GM21381 (cell line): ENCODE results near the gene HSPA1L.
"Not testable (repeated sequence)": the region's sequence is repeated elsewhere in the genome, so short reads cannot be mapped to it uniquely, and the experiment has no call there.

ENCODE experiments used
- ATAC-seq: cut with Tn5 transposase; IDR thresholded peaks from one replicate; pipeline ENCODE4 v1.9.1; 2021; ENCODE audit warnings: mild to moderate bottlenecking, moderate library complexity; ENCODE audit not compliant: unreplicated experiment

HSPA1L gene

DNA sequence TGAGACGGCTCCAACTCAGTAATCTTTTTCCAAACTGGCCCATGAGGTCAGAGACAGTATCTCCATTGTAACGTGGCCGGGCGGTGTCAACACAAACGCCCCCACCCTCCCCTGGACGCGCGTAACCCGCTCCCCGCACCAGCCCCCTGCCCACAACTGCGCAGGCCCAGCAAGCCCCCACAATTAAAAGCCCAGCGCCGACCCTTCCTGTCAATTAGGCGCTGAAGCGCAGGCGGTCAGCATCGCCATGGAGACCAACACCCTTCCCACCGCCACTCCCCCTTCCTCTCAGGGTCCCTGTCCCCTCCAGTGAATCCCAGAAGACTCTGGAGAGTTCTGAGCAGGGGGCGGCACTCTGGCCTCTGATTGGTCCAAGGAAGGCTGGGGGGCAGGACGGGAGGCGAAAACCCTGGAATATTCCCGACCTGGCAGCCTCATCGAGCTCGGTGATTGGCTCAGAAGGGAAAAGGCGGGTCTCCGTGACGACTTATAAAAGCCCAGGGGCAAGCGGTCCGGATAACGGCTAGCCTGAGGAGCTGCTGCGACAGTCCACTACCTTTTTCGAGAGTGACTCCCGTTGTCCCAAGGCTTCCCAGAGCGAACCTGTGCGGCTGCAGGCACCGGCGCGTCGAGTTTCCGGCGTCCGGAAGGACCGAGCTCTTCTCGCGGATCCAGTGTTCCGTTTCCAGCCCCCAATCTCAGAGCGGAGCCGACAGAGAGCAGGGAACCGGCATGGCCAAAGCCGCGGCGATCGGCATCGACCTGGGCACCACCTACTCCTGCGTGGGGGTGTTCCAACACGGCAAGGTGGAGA lies at the start of gene HSPA1L, which contains the start of gene HSPA1A:
TSS of gene HSPA1L (minus strand) at position 259 of the 814 bp plus-strand sequence. CDS start 3,311 bp downstream, outside the sequence.
TSS of gene HSPA1A (plus strand) at position 519 of the 814 bp plus-strand sequence. CDS start at position 733, 214 bp downstream.
- ATAC-seq = no peak

DNA sequence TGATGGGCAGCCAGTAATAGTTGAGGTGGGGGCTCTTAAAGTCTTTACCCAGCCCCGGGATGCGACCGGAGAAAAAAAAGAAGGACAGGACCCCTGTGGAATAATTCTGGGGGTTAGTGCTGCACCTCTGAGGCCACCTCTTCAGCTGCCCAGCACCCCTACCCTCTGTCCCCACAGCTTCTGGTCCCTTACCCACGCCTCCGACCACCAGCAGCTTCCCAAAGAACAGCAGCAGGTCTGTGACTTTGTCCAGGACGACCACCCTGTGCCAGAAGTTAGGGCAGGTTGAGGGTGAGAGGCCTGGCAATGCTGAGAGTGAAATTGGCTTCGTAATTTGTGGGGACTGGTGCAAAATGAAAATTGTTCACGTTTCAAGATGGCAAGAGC lies 49.7 kb upstream of the HSPA1L start:
- no peak for ATAC-seq

DNA sequence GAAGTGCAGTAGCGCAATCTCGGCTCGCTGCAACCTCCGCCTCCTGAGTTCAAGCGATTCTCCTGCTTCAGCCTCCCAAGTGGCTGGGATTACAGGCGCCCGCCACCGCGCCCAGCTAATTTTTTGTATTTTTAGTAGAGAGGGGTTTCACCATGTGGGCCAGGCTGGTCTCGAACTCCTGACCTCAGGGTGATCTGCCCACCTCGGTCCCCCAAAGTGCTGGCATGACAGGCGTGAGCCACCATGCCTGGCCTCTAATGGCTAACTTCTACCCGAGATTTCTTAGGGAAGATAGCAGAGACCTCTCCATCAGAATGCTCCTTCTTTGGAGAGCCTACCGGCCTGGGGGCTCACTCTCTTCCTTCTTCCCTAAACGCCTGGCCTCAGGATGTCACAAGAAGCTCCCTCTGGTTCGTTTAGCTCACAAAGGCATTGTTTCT lies 49.1 kb upstream of the HSPA1L start:
- ATAC-seq = not testable (repeated sequence)

DNA sequence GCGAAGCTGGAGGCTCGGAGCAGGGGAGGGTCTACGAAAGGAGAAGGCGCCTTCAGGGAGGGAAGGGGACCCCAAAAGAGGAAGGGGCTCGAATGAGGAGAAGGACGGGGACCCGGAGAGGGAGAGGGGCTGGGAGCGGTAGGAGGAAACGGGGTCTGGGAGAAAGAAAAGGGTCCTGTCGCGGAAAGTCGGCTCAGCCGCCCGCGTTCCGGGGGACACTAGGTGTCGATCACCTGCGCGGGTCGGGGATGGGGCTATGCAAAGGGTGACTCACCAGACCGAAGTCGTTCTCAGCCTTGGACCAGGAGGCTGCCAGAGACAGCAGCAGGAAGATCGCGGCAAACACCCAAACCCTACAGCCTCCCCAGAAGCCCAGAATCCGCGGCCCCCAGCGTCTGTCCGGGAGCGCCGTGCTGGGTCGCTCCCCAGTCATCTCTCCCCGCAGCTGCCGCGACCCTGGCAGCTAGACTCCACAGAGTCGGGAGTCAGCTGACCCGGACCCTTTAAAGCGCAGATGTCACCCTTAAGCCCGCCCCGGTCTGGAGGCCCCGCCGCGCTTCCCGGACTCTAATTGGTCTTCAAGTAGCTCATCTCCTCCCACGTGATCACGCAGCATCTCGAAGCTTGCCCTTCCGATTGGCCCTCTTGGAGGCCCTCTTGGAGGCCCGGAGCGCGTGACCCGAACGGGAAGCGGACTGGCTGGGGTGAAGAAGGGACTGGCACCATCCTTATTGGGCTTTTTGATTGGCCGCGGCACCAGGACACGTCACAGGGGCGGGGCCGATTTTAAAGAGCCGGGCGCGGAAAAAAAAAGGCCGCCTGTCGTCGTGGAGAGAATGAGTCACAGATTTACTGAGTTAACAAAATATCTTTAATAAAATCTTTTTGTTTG lies 47.5 kb upstream of the HSPA1L start, which contains the start of gene NEU1:
TSS of gene NEU1 (minus strand) at position 478 of the 892 bp plus-strand sequence. CDS start at position 433, 45 bp downstream.
- ATAC-seq = peak; percentile 86

DNA sequence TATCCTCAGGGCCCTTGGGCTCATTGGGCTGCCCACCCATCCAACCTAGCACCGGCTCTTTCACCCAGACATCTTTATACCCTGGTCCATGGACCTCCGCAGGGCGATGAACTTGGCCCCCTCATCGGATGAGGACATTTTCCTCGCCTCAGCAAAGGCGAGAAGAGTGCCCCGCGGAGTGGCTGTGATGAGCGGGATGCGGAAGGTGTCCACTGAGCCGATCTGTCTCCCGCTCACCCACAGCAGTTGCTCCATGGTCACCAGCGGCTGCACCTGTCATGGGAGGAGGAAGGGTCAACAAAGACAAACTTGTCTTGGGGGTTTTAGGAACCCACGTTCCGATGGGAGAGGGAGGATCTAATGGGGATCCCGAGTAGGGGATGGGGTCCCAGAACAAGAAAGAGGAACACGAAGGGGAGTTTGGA lies 46.8 kb upstream of the HSPA1L start:
- no peak for ATAC-seq

DNA sequence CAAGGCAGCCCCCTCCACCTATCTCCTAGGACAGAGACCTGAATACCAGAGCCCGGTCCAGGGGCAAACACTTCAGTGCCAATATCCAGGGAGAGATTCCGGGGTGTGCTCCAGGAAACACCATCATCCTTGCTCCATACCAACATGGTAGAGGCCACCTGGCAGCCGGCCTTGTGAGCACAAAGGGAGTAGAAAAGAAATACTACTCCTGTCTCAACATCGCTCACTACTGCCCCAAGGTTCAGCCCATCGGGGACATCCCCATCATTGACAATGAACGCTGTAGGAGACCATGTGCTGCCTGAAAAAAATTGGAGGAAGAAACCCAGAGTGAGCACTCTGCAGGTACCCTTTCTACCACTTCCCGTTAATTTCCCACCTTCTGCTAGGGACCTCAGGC lies 46.1 kb upstream of the HSPA1L start:
- ATAC-seq = no peak

DNA sequence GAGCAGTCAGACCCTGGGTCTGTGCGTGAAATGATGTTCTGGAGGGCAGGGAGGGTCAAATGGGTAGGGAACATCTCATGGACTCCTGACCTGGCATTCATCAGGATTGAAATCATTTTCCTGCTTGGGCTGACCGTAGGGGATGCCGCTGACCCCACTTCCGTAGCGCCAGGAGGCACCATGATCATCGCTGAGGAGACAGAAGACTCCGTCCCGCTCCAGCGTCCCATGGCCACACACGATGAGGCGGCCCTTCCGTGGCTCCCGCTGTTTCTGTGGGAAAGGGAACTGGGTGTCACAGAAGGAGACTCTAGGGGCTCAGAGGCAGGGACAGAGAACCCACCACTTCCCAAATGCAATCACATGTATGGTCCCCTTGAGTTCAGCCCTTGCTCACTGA lies 45.3 kb upstream of the HSPA1L start:
- no peak for ATAC-seq

DNA sequence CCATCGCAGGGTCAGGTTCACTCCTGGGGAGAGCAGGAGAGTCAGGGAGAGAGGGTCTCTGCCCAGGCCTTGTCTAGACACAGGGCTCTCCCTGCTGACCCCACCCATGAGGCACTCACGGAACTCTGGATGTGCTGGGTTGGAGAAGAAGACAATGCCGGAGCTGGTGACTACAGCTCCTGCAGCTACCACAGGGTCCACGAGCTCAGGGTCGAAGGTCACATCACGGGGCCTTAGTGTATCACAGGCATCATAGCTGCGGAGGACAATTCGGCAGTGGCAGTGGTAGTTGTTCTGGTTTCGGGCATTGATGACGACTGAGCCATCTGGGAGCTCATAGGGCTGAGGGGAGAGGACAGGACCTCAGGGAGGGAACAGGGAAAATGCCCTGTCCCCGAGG lies 44.8 kb upstream of the HSPA1L start:
- no peak for ATAC-seq

DNA sequence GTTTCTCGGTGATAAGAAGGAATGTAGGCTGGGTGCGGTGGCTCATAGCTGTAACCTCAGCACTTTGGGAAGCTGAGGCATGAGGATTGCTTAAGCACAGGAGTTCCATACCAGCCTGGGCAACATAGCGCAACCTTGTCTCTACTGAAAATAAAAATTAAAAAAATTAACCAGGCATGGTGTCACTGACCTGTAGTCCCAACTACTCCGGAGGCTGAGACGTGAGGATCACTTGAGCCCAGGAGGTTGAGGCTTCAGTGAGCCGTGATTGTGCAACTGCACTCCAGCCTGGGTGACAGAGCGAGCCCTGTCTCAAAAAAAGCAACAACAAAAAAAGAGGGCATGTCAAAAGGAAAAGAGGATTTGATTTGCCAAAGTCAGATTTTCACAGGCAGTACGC lies 43.6 kb upstream of the HSPA1L start:
- ATAC-seq = no peak

DNA sequence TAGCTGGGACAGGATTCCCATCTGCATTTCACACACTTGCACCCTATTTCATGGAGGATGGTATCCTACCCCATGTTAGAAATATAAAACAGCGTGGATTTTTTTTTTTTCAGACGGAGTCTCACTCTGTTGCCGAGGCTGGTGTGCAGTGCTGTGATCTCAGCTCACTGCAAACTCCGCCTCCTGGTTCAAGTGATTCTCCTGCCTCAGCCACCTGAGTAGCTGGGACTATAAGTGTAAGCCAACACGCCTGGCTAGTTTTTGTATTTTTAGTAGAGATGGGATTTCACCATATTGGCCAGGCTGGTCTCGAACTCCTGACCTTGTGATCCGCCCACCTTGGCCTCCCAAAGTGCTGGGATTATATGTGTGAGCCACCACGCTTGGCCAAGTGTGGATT lies 42.7 kb upstream of the HSPA1L start:
- ATAC-seq = not testable (repeated sequence)

DNA sequence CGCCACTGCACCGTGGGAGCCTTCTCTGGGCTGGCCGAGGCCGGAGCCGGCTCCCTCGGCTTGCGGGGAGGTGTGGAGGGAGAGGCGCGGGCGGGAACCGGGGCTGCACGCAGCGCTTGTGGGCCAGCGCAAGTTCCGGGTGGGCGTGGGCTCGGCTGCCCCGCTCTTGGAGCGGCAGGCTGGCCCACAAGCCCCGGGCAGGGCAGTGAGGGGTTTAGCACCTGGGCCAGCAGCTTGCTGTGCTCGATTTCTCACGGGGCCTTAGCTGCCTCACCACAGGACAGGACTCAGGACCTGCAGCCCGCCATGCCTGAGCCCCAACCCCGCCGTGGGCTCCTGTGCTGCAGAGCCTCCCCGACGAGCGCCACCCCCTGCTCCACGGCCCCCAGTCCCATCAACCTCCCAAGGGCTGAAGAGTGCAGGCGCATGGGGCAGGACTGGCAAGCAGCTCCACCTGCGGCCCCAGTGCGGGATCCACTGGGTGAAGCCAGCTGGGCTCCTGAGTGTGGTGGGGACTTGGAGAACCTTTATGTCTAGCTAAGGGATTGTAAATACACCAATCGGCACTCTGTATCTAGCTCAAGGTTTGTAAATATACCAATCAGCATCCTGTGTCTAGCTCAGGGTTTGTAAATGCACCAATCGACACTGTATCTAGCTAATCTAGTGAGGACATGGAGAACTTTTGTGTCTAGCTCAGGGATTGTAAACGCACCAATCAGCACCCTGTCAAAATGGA lies 37.1 kb upstream of the HSPA1L start:
- not testable (repeated sequence) for ATAC-seq

DNA sequence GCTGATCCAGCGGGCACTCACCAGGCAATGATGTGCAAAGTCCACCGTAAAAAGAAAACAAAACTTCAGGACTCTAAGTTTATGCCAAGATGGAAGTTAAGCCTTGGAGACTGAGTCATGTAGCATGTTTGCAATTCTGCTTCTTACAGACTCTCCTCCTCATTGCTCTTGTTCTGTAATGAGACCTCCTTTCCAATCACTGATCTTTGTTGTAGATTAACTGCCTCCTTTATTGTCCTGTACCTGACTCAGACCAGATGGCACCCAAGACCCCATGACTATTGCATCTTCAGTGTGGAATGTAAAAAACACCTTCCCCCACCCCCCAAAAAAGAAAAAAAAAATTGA lies 36.4 kb upstream of the HSPA1L start:
- ATAC-seq = no peak

DNA sequence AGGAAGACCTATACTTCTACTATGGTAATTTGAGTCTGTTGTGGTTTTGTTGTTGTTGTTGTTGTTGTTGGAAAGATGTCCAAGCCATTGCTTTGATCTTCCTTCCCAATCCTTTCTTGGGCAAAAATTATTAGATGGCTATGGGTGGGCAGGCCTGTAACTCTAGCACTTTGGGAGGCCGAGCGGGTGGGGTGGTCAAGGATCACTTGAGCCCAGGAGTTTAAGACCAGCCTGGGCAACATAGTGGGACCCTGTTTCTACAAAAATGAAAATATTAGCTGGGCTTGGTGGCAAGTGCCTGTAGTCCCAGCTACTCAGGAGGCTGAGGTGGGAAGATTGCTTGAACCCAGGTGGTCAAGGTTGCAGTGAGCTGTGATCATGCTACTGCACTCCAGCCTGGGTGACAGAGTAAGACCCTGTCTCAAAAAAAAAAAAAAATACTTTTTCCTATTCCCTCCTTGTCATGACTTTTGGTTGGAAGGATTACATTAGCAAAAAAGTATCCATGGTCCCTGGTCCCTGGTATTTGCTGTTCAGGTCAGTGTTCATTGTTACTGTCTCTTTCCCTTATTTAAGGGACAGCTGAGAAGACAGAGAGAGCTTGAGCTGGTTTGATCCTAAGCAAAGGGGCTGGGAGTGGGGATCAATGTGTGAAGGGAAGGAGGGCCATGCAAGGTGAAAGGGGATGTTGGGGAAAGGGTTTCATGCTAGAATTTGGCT lies 35.8 kb upstream of the HSPA1L start:
- ATAC-seq = no peak

DNA sequence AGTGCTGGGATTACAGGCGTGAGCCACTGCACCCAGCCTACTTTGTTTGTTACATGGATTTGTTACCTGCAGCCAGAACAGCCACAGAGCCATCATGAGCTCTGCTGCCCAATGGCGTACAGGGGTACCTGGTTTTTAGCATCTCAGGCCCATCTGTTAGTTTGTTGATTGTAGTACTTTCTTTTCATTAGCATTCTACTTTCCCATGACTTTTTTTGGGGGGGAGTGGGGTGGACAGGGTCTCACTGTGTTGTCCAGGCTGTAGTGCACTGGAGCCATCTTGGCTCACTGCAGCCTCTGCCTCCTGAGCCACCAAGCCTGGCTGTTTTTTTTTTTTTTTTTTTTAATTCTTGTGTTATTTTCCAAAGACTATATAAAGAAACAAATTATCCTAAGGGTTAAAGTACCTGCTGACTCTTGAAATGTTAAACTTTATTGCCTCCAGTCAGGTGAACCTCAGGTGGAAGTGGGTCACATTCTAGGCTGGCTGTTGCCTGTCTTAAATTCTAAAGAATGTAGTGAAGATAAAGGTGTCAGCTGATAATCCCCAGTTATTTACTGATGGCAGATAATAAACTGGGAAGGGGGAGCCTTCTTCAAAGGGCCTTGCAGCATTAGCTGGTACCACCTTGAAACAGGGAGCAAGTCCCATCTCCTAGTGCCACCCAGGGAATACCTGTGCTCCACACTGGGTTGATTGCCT lies 32.3 kb upstream of the HSPA1L start:
- ATAC-seq = no peak

DNA sequence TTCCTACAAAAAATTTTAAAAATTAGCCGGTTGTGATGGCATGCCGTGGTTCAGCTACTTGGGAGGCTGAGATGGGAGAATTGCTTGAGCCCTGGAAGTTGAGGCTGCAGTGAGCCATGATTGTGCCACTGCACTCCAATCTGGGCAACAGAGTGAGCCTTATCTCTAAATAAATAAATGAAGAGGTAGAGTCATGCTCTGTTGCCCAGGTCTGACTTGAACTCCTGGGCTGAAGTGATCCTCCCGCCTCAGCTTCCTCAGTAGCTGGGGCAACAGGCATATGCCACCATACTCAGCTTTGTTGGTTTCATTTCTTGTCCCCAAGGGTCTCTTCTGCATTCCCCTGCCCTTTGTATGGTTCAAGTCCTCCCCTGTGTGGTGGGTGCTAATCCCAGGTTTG lies 29.4 kb upstream of the HSPA1L start:
- no peak for ATAC-seq

DNA sequence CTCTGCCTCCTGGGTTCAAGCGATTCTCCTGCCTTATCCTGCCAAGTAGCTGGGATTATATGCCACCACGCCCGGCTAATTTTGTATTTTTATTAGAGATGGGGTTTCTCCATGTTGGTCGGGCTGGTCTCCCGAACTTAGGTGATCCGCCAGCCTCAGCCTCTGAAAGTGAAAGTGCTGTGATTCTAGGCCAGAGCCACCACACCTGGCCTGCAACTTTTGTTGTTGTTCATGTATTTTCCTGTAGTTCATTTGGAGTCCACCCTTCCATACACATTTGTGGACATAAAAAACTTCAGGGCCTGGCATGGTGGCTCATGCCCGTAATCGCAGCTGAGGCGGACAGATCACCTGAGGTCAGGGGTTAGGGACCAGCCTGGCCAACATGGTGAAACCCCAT lies 27.0 kb upstream of the HSPA1L start:
- no peak for ATAC-seq

DNA sequence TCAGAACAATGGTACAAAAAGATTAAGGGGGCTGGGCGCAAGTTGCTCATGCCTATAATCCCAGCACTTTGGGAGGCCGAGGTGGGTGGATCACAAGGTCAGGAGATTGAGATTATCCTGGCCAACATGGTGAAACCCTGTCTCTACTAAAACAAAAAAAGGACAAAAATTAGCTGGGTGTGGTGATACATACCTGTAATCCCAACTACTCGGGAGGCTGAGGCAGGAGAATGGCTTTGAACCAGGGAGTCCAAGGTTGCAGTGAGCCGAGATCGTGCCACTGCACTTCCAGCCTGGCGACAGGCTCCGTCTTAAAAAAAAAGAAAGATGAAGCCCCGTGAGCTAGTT lies 24.7 kb upstream of the HSPA1L start:
- ATAC-seq = not testable (repeated sequence)

DNA sequence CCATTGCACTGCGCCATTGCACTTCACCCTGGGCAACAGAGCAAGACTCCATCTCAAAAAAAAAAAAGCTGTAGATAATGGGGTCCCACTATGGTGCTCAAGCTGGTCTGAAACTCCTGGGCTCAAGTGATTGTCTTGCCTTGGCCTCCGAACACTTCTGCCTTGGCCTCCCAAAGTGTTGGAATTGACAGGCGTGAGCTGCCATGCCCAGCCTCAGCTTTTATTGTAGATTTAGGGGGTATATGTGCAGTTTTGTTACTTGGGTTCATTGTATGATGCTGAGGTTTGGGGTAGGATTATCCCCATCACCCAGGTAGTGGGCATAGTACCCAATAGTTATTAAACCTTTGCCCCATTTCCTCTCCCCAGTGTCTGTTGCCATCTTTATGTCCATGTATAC lies 23.9 kb upstream of the HSPA1L start:
- ATAC-seq = no peak

DNA sequence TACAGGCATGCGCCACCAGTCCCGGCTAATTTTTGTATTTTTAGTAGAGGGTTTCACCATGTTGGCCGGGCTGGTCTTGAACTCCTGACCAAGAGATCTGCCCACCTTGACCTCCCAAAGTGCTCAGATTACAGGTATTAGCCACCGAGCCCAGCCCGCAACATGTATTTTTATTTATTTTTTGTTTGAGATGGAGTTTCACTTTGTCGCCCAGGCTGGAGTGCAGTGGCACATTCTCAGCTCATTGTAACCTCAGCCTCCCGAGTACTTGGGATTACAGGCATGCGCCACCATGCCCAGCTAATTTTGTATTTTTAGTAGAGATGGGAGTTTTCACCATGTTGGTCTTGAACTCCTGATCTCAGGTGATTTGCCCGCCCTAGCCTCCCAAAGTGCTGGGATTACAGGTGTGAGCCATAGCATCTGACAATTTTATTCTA lies 23.1 kb upstream of the HSPA1L start:
- not testable (repeated sequence) for ATAC-seq
